GM18526 (cell line): Measurements from ENCODE around the gene SPRY4.

Source experiments
- POLR2A ChIP-seq: IDR thresholded peaks from 3 replicates; pipeline ENCODE4 v1.6.1; 2011; ENCODE audit not compliant: insufficient read length; ENCODE audit errors: extremely low read depth

SPRY4 gene

GRCh38 chr5:142262683-142263082, 62.1 kb downstream of the SPRY4 start:
- TF ChIP-seq POLR2A, result no peak
